Fibroblast of mammary gland (primary cell): ENCODE data around the gene PRKCB.

ENCODE experiments used
- DNase-seq: peaks from one replicate; pipeline ENCODE4 v3.0.0-alpha.2; 2010; ENCODE audit warnings: low read depth
- H3K4me3 ChIP-seq: 2 replicates; pipeline ENCODE4 v1.5.1; 2011; ENCODE audit warnings: low read depth, mild to moderate bottlenecking, low read length, moderate library complexity; ENCODE audit not compliant: control insufficient read depth
- TF ChIP-seq, protein P1 (sequence below): conservative IDR thresholded peaks from 2 replicates; pipeline ENCODE4 v1.5.1; 2011; ENCODE audit warnings: low read depth, low read length, inconsistent platforms; ENCODE audit not compliant: control insufficient read depth, insufficient read depth

Gene PRKCB

DNA sequence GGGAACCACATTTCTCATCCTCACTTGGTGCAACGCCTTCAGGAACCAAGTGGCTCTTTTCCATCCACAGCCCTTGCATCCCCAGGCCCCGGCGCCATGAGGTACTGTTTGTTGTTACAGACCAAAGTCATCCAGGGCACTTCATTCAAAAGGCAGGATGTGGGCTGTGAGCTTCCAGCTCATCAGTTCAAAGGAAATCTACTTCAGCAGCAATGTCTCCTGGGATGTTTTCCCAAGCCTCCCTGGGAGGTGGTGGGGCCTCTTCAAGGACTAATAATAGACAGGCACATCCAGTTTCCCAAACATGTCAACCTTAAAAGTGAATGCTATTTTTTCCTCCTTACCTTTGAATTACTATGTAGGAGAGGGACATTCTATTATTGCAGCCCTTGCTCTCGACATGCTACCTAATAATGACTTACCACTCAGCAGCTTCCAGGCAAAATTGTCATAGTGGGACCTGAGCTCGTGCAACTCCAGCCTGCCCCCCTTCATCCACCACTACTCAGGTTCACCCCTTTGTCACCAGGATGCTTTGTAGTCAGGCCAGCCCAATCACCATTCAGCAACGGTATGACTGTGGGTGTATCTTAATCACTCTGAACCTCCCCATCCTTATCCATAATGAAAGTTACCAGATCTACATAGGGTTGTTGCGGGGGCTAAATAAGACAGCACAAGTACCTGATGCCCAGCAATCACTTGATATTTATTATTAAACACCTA, 1.7 kb upstream of the PRKCB start:
- H3K4me3 ChIP-seq: no peak overlapping the region
- DNase-seq: no peak
- TF ChIP-seq, protein P1, sequence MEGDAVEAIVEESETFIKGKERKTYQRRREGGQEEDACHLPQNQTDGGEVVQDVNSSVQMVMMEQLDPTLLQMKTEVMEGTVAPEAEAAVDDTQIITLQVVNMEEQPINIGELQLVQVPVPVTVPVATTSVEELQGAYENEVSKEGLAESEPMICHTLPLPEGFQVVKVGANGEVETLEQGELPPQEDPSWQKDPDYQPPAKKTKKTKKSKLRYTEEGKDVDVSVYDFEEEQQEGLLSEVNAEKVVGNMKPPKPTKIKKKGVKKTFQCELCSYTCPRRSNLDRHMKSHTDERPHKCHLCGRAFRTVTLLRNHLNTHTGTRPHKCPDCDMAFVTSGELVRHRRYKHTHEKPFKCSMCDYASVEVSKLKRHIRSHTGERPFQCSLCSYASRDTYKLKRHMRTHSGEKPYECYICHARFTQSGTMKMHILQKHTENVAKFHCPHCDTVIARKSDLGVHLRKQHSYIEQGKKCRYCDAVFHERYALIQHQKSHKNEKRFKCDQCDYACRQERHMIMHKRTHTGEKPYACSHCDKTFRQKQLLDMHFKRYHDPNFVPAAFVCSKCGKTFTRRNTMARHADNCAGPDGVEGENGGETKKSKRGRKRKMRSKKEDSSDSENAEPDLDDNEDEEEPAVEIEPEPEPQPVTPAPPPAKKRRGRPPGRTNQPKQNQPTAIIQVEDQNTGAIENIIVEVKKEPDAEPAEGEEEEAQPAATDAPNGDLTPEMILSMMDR: no peak

DNA sequence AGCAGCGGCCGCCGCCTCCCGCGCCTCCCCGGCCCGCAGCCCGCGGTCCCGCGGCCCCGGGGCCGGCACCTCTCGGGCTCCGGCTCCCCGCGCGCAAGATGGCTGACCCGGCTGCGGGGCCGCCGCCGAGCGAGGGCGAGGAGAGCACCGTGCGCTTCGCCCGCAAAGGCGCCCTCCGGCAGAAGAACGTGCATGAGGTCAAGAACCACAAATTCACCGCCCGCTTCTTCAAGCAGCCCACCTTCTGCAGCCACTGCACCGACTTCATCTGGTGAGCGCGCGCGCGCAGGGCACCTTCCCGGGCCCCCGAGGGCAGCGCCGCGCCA, 258 bp downstream of the PRKCB start:
- DNase-seq: no peak
- TF ChIP-seq, protein P1: no peak
- no peak overlapping the region for H3K4me3 ChIP-seq

GRCh38 chr16:23836404-23837311, 875 bp downstream of the PRKCB start:
- TF ChIP-seq, protein P1: no peak
- no peak overlapping the region for H3K4me3 ChIP-seq
- DNase-seq: no peak

- DNase-seq: no peak
- no peak overlapping the region for H3K4me3 ChIP-seq
- TF ChIP-seq, protein P1: no peak
Measured at GRCh38 chr16:23837553-23838308, 1.9 kb downstream of the PRKCB start.

DNA sequence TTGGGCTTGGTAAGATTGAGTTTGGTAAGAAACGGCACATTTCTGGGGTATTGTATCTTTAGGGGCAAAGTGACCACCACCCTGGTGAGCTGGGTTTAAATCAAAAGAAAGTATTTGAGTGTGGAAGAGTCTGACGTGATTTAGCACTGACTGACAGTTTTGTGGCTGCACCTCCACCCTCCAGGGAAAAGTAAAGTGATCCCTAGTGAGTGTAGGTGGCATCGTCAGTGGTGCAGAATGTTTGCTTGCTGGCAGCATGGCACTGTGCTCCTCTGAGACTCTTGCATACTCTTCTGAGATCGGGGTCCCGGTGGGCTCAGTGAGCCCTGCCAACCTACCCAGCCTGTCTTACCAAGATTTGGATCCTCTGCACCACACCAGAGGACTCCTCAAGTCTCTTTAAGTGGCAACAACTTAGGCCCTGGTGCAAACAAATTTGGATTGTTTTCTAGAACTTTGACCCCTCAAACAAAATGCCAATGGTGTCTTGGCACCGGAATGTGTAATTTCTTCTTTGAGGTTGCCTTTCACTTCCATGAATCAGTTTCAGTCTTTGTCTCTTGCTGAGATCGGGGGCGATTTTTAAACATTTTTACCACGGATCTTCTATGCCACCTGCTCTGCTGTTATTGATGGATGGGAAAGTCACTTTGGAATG, 2.8 kb downstream of the PRKCB start:
- TF ChIP-seq, protein P1: no peak
- H3K4me3 ChIP-seq: no peak overlapping the region
- no peak for DNase-seq

DNA sequence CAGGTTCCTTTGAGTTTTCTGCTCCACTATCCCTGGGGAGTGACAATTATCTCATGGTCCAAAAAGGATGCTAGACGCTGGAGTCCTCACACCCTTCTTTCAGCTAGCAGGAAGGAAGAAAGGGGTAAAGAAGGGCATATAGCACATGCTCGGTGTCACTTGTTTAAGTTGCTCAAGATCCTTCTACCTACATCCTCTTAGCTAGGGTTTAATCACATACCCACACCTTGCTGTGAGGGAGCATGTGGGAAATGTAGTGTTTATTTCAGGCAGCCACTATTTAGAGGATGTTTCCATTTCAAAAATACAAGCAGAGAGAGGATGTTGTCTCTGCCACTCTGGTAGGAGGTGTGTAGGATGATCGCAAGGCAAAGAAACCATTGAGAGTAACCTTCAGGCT, 4.5 kb downstream of the PRKCB start:
- no peak overlapping the region for H3K4me3 ChIP-seq
- TF ChIP-seq, protein P1: no peak
- DNase-seq: no peak
